GM23338 (cell line): ENCODE measurements around the gene COX4I1. TPM values are rescaled to one million over a fixed set of nuclear protein-coding genes. Genes with fewer than 3 reads are reported as not detected.

Source experiments
- ATAC-seq: fragments of 200-7000 bp; cut with Tn5 transposase; 3 replicates; pipeline ENCODE4 v1.9.1; 2020
- DNase-seq: peaks from one replicate; pipeline ENCODE4 v3.0.0-alpha.2; 2015; ENCODE audit warnings: low spot score
- H2AFZ ChIP-seq: fragments of 200-600 bp; sonication (generic); 2 replicates; pipeline ENCODE4 v1.8.0; 2016; ENCODE audit warnings: antibody characterized with exemption, mild to moderate bottlenecking, moderate library complexity
- H3F3A ChIP-seq: fragments of 200-600 bp; sonication (generic); replicated peaks from 2 replicates; pipeline ENCODE4 v1.8.0; 2017; ENCODE audit warnings: antibody characterized with exemption, mixed run types, low read depth
- H3K27ac ChIP-seq: fragments of 200-600 bp; sonication (generic); 2 replicates; pipeline ENCODE4 v1.6.1; 2016; ENCODE audit warnings: low read depth
- H3K27me3 ChIP-seq: fragments of 200-600 bp; sonication (generic); 2 replicates; pipeline ENCODE4 v1.8.0; 2016; ENCODE audit warnings: mild to moderate bottlenecking, mixed run types, moderate library complexity; ENCODE audit not compliant: insufficient read depth
- H3K36me3 ChIP-seq: fragments of 200-600 bp; sonication (generic); 2 replicates; pipeline ENCODE4 v1.8.0; 2016; ENCODE audit warnings: mild to moderate bottlenecking; ENCODE audit not compliant: insufficient read depth
- H3K4me1 ChIP-seq: fragments of 200-600 bp; sonication (generic); 2 replicates; pipeline ENCODE4 v1.8.0; 2016; ENCODE audit warnings: mild to moderate bottlenecking, moderate library complexity; ENCODE audit not compliant: insufficient read depth
- H3K4me2 ChIP-seq: fragments of 200-600 bp; sonication (generic); 2 replicates; pipeline ENCODE4 v1.7.1; 2017; ENCODE audit warnings: mixed run types
- H3K4me3 ChIP-seq: fragments of 200-600 bp; sonication (generic); 2 replicates; pipeline ENCODE4 v1.6.1; 2016; ENCODE audit warnings: mixed run types
- H3K79me2 ChIP-seq: fragments of 200-600 bp; sonication (generic); replicated peaks from 2 replicates; pipeline ENCODE4 v1.8.0; 2017; ENCODE audit warnings: mild to moderate bottlenecking; ENCODE audit not compliant: insufficient read depth
- H3K9me2 ChIP-seq: fragments of 200-600 bp; sonication (generic); 2 replicates; pipeline ENCODE4 v1.8.0; 2017; ENCODE audit not compliant: insufficient read depth
- H4K20me1 ChIP-seq: fragments of 200-600 bp; sonication (generic); replicated peaks from 2 replicates; pipeline ENCODE4 v1.8.0; 2017; ENCODE audit warnings: mild to moderate bottlenecking; ENCODE audit not compliant: insufficient read depth
- H3K27ac Mint-ChIP-seq: 2 replicates; pipeline ENCODE4 v1.8.0; 2020; ENCODE audit warnings: inconsistent platforms, mild to moderate bottlenecking, moderate library complexity, mixed read lengths
- H3K27me3 Mint-ChIP-seq: 3 replicates; pipeline ENCODE4 v1.8.0; 2022; ENCODE audit warnings: low read depth, mild to moderate bottlenecking, moderate library complexity, mixed read lengths, inconsistent platforms; ENCODE audit not compliant: insufficient read depth, poor library complexity
- H3K36me3 Mint-ChIP-seq: 3 replicates; pipeline ENCODE4 v1.8.0; 2021; ENCODE audit warnings: low read depth, mild to moderate bottlenecking, inconsistent platforms, moderate library complexity, mixed read lengths
- H3K4me1 Mint-ChIP-seq: 3 replicates; pipeline ENCODE4 v1.8.0; 2020; ENCODE audit warnings: mild to moderate bottlenecking, inconsistent platforms, mixed read lengths
- H3K4me3 Mint-ChIP-seq: 3 replicates; pipeline ENCODE4 v1.8.0; 2021; ENCODE audit warnings: moderate library complexity, mild to moderate bottlenecking, inconsistent platforms, mixed read lengths
- H3K9me3 Mint-ChIP-seq: 3 replicates; pipeline ENCODE4 v1.8.0; 2020; ENCODE audit warnings: moderate library complexity, mild to moderate bottlenecking, inconsistent platforms, mixed read lengths
- CREB1 ChIP-seq: fragments of 250-450 bp; sonication (Bioruptor Pico); IDR thresholded peaks from 2 replicates; pipeline ENCODE4 v1.5.0; 2020; ENCODE audit warnings: low read depth, mild to moderate bottlenecking, moderate library complexity
- ETS1 ChIP-seq: IDR thresholded peaks from 2 replicates; pipeline ENCODE4 v1.6.1; 2016; ENCODE audit warnings: antibody characterized with exemption
- JUNB ChIP-seq: IDR thresholded peaks from one replicate; pipeline ENCODE4 v1.6.1; 2016; ENCODE audit warnings: antibody characterized with exemption; ENCODE audit not compliant: unreplicated experiment
- NANOG ChIP-seq: IDR thresholded peaks from 2 replicates; pipeline ENCODE4 v1.6.1; 2016; ENCODE audit warnings: antibody characterized with exemption, borderline replicate concordance
- POLR2AphosphoS5 ChIP-seq: IDR thresholded peaks from 2 replicates; pipeline ENCODE4 v1.6.1; 2016; ENCODE audit warnings: antibody characterized with exemption, low read depth
- ZNF114 ChIP-seq: fragments of 250-450 bp; sonication (Bioruptor Pico); IDR thresholded peaks from 2 replicates; pipeline ENCODE4 v1.5.0; 2020; ENCODE audit warnings: mild to moderate bottlenecking, moderate library complexity
- ZNF462 ChIP-seq: fragments of 250-450 bp; sonication (Bioruptor Pico); IDR thresholded peaks from 2 replicates; pipeline ENCODE4 v1.5.0; 2020; ENCODE audit warnings: mild to moderate bottlenecking, moderate library complexity
- polyA plus RNA-seq: library from polyadenylated mRNA; unstranded; fragments of >200 nt; fragmentation: Nextera tagmentation; extraction: Ambion mirVana; gene quantifications from 2 replicates; pipeline ENCODE4 v1.2.1, GENCODE V29; 2016
- total RNA-seq: library from RNA; depleted of rRNA; stranded (reverse); fragments of >200 nt; shearing (Covaris generic); gene quantifications from 2 replicates; pipeline ENCODE4 v1.2.3, GENCODE V29; 2014

The COX4I1 gene
- total and polyA plus RNA-seq, 2 experiments from 2014 or later: 329 to 1,008 TPM

GRCh38 chr16:85751698-85752501, 47.6 kb upstream of the COX4I1 start:
- Mint-ChIP-seq H3K9me3 (no peaks in the 10 kb centered on the region), H3K4me1 (peaks cover 40% of the 10 kb centered on the region), H3K27ac (no peak overlapping the region), H3K36me3 (no peaks in the 10 kb centered on the region), H3K4me3 (peak overlapping the region; percentile 54), H3K27me3 (peaks cover 37% of the 10 kb centered on the region)
- Histone ChIP-seq H4K20me1 (no peaks in the 10 kb centered on the region; the same call in 1 of the 2 replicates), H3F3A (peaks cover 2% of the 10 kb centered on the region; the same call in 1 of the 2 replicates), H3K27me3 (peaks cover 27% of the 10 kb centered on the region), H3K4me3 (peak overlapping the region; percentile 57; the same call in 1 of the 2 replicates), H3K4me1 (peaks cover 40% of the 10 kb centered on the region), H3K79me2 (0 out of 2 replicates have a peak, but pooled peaks cover 2% of the 10 kb centered on the region), H3K27ac (no peak overlapping the region), H2AFZ (peak overlapping the region; percentile 91), H3K9me2 (no peaks in the 10 kb centered on the region), H3K4me2 (peak overlapping the region; percentile 80), H3K36me3 (no peaks in the 10 kb centered on the region)
- TF ChIP-seq POLR2AphosphoS5: no peak
- TF ChIP-seq ETS1: no peak
- TF ChIP-seq ZNF462: no peak
- TF ChIP-seq CREB1 (CRISPR knock-in tag): no peak
- no peak for TF ChIP-seq ZNF114
- no peak for TF ChIP-seq JUNB
- no peak for TF ChIP-seq NANOG
- ATAC-seq (peak; percentile 12), DNase-seq (no peak)
